A673 (cell line): ENCODE data around the gene CHD5. TPM values are rescaled to one million over a fixed set of nuclear protein-coding genes. Genes with fewer than 3 reads are reported as not detected.

Experiments
- BruUV-seq: library from RNA; stranded (reverse); fragments of 400-500 nt; replicated peaks from 2 replicates; lab custom pipeline; 2021; lab: Mats Ljungman, UMichigan
- CTCF ChIA-PET: fragments of 300-600 bp; sonication (Branson Sonifier 250); formaldehyde crosslinking; loops from one replicate; lab custom pipeline; 2022; ENCODE audit warnings: antibody characterized with exemption; lab: Charles Lee
- POLR2A ChIA-PET: fragments of 300-600 bp; sonication (Branson Sonifier 250); formaldehyde crosslinking; loops from one replicate; lab custom pipeline; 2022; ENCODE audit warnings: antibody characterized with exemption; ENCODE audit not compliant: low non-redundant PET; lab: Charles Lee
- DNase-seq: peaks from one replicate; pipeline ENCODE4 v3.0.0-alpha.2; 2015; ENCODE audit warnings: low spot score
- H3K27ac ChIP-seq: fragments of 200-600 bp; sonication (generic); 2 replicates; pipeline ENCODE4 v1.5.1; 2016; ENCODE audit warnings: mixed run types, low read depth, mild to moderate bottlenecking, mixed read lengths, antibody characterized with exemption, low read length; ENCODE audit not compliant: poor library complexity, severe bottlenecking
- H3K27me3 ChIP-seq: fragments of 200-600 bp; sonication (generic); replicated peaks from 2 replicates; pipeline ENCODE4 v1.6.1; 2017; ENCODE audit warnings: mixed run types, low read depth, mild to moderate bottlenecking, mixed read lengths, antibody characterized with exemption, low read length; ENCODE audit not compliant: insufficient read depth, poor library complexity
- H3K36me3 ChIP-seq: fragments of 200-600 bp; sonication (generic); 2 replicates; pipeline ENCODE4 v1.6.1; 2016; ENCODE audit warnings: mixed run types, mild to moderate bottlenecking, mixed read lengths, antibody characterized with exemption, low read length; ENCODE audit not compliant: insufficient read depth, poor library complexity, severe bottlenecking
- H3K4me1 ChIP-seq: fragments of 200-600 bp; sonication (generic); 2 replicates; pipeline ENCODE4 v1.6.1; 2017; ENCODE audit warnings: mixed run types, mild to moderate bottlenecking, mixed read lengths, antibody characterized with exemption, low read length; ENCODE audit not compliant: insufficient read depth, poor library complexity, severe bottlenecking
- H3K4me3 ChIP-seq: fragments of 200-600 bp; sonication (generic); 2 replicates; pipeline ENCODE4 v1.5.1; 2016; ENCODE audit warnings: low read depth, mixed run types, mild to moderate bottlenecking, mixed read lengths, low read length; ENCODE audit not compliant: poor library complexity, severe bottlenecking
- H3K9me3 ChIP-seq: fragments of 200-600 bp; sonication (generic); 2 replicates; pipeline ENCODE4 v1.6.1; 2016; ENCODE audit warnings: mixed run types, low read depth, mild to moderate bottlenecking, mixed read lengths, antibody characterized with exemption, low read length; ENCODE audit not compliant: poor library complexity, severe bottlenecking
- CTCF ChIP-seq: fragments of 300-800, 200-600 bp; sonication (generic); conservative IDR thresholded peaks from 2 replicates; pipeline ENCODE4 v1.5.1; 2017; ENCODE audit warnings: low read depth, mild to moderate bottlenecking, antibody characterized with exemption, low read length, moderate library complexity, mixed read lengths
- EZH2 ChIP-seq: fragments of 200-600 bp; sonication (generic); IDR thresholded peaks from 2 replicates; pipeline ENCODE4 v1.6.1; 2017; ENCODE audit warnings: borderline replicate concordance, low read depth, mild to moderate bottlenecking, mixed read lengths, antibody characterized with exemption, low read length; ENCODE audit not compliant: poor library complexity, severe bottlenecking
- intact Hi-C: fragments of 100-400 bp; cut with micrococcal nuclease; formaldehyde crosslinking; loops from one replicate; pipeline ENCODE4 v1.10.0; 2022; ENCODE audit not compliant: unreplicated experiment
- total RNA-seq: library from RNA; stranded (reverse); gene quantifications from 2 replicates; pipeline ENCODE4 v1.2.3, GENCODE V29; 2021

Gene CHD5
- total RNA-seq, 1 experiment from 2014 or later = 0.58 TPM

GRCh38 chr1:6084781-6085495, 95.2 kb downstream of the CHD5 start:
- no peak for TF ChIP-seq CTCF
- TF ChIP-seq EZH2 = no peak
- no peak for DNase-seq
- Histone ChIP-seq H3K4me3 (no peak overlapping the region), H3K4me1 (peaks cover 6% of the 10 kb centered on the region), H3K27me3 (no peaks in the 10 kb centered on the region), H3K27ac (no peak overlapping the region), H3K36me3 (no peaks in the 10 kb centered on the region), H3K9me3 (no peaks in the 10 kb centered on the region)
- ChIA-PET POLR2A (no interaction called here), CTCF (no interaction called here)
- intact Hi-C loops = no loop called here
- no TSS peak for BruUV-seq

- Histone ChIP-seq H3K27me3 (no peaks in the 10 kb centered on the region), H3K9me3 (no peaks in the 10 kb centered on the region), H3K27ac (no peak overlapping the region), H3K4me1 (peaks cover 6% of the 10 kb centered on the region), H3K36me3 (no peaks in the 10 kb centered on the region), H3K4me3 (no peak overlapping the region)
- intact Hi-C loops = no loop called here
- DNase-seq = peak; percentile 30
- no TSS peak for BruUV-seq
- CTCF ChIA-PET = no interaction called here
- TF ChIP-seq EZH2 (no peak), CTCF (no peak)
- POLR2A ChIA-PET = no interaction called here
Observed at GRCh38 chr1:6083801-6084446, 96.2 kb downstream of the CHD5 start.

- intact Hi-C loops = no loop called here
- Histone ChIP-seq H3K36me3 (no peaks in the 10 kb centered on the region), H3K4me3 (no peak overlapping the region), H3K9me3 (no peaks in the 10 kb centered on the region), H3K27me3 (no peaks in the 10 kb centered on the region), H3K27ac (no peak overlapping the region), H3K4me1 (peaks cover 6% of the 10 kb centered on the region)
- POLR2A ChIA-PET = no interaction called here
- TF ChIP-seq EZH2 (no peak), CTCF (no peak)
- CTCF ChIA-PET = no interaction called here
- BruUV-seq = no TSS peak
- no peak for DNase-seq
Observed at GRCh38 chr1:6083385-6083784, 96.7 kb downstream of the CHD5 start.
